GM19438 (cell line): Measurements from ENCODE around the gene IRF2BP2.
"Not testable (repeated sequence)": the region's sequence is repeated elsewhere in the genome, so short reads cannot be mapped to it uniquely, and the experiment has no call there.

Experiments
- ATAC-seq: cut with Tn5 transposase; IDR thresholded peaks from one replicate; pipeline ENCODE4 v1.9.1; 2021; ENCODE audit warnings: low read depth; ENCODE audit not compliant: unreplicated experiment

Gene IRF2BP2

GRCh38 chr1:234602334-234603220 is 7.4 kb downstream of the IRF2BP2 start:
- no peak for ATAC-seq

GRCh38 chr1:234601301-234602017 is 8.5 kb downstream of the IRF2BP2 start:
- ATAC-seq: no peak

- no peak for ATAC-seq
These were observed 9.3 kb downstream of the IRF2BP2 start for GRCh38 chr1:234600418-234601281.

DNA sequence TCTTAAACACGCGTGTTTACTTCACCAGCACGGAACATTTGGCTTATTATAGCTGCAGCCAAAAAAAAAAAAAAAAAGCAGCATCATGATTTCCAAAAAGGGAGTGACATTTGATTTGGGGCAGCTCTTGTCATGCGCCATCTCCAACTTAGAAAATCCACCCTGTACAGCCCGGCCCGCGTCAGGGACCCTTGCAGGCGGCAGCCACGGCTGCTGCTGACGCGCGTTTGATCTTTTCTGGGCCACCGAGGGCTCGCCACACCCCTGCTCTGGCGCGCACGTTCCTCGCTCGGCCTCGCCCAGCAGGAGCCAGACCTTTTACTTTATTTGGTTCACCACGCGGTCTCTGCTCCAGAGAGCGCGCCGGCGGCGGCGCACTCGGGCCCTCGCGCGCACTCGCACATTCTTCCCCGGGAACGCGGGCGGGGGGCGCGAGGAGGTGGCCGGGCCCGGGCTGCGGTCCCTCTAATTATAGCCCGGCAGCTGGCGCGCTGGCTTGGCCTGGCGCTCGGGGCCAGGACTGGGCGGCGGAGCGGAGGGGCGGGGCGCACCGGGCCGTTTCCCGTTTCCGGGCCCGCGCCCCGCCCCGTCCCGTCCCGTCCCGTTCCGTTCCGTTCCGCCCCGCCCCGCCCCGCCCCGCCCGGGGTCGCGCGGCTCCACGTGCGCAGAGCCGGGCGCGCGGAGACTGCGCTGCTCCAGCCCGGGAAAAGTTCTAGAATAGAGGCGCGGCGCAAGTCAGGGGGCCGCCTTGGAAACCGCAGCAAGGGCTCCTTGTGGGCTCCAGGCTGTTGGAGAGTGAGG is 10.2 kb downstream of the IRF2BP2 start:
- ATAC-seq: peak; percentile 64

- ATAC-seq: no peak
These were observed 10.9 kb downstream of the IRF2BP2 start for GRCh38 chr1:234598974-234599616.

- no peak for ATAC-seq
These were observed 12.1 kb downstream of the IRF2BP2 start for GRCh38 chr1:234597894-234598293.

- ATAC-seq: no peak
These were observed 14.1 kb downstream of the IRF2BP2 start for GRCh38 chr1:234595899-234596298.

GRCh38 chr1:234594575-234594974 is 15.4 kb downstream of the IRF2BP2 start:
- not testable (repeated sequence) for ATAC-seq

GRCh38 chr1:234593771-234594504 is 16.0 kb downstream of the IRF2BP2 start:
- no peak for ATAC-seq

DNA sequence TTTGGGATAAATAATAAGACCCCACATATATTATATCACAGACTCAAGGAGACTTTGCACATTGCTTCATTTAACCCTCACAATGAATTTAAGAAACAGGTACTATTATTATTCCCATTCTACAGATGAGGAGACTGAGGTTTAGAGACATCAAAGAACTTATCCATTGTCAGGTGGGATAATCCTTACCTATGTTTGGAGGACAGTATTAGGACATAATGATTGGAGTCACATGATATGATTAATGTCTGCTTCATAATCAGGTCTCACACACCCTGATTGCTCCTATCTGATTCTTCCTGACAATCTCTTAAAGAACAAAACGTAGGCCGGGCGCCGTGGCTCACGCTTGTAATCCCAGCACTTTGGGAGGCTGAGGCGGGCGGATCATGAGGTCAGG is 16.9 kb downstream of the IRF2BP2 start:
- no peak for ATAC-seq

GRCh38 chr1:234592240-234592639 is 17.7 kb downstream of the IRF2BP2 start:
- no peak for ATAC-seq

DNA sequence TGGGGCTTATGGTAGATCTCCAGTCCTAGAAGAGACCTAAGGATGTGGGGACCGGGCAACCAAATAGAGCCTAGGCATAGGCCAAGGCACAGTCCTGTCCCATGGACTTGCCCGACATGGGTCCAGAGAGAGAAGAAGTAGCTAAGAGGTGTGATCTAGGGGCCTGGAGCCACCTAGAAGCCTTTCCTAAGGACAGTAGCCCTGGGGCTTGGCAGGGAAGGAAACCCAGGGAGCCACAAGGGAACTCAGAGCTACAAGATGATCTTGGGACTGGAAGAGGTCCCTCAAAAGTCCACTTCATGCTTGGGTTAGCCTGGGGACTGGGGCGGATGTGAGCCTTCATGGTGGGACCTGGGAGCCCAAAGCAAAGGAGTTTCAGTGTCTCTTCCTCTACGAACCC is 18.8 kb downstream of the IRF2BP2 start:
- no peak for ATAC-seq

DNA sequence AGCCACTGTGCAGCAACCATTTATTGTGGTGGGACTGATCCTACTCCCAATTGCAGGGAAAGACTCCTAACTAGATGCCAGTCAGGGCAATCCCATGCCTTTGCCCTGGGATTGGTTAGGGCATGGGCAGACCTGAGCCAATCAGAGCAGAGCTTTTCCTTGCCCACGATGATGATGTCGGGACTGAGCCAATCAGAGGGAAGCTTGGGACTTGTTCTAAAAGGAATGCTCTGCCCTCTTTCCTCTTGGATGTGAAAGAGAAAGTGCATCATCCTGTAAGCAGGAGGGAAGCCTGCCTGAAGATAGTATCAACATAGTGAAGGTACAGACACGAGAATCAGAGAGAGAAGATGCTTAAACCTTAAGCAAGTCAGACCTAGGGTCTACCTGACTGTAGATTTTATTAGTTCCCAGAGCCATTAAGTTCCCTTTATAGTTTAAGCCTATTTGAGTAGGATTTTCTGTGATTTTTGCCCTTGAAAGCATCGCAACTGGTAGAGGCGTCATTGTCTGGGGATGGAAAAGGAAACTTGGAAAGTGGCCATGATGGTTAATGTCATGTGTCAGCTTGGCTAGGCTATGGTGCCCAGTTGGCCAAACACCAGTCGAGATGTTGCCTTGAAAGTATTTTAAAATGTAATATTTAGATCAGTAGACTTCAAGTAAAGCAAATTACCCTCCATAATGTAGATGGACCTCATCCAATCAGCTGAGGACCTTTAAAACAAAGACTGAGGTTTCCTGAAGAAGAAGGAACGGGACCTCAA is 19.9 kb downstream of the IRF2BP2 start:
- no peak for ATAC-seq

- no peak for ATAC-seq
These were observed 20.7 kb downstream of the IRF2BP2 start for GRCh38 chr1:234589064-234589800.

GRCh38 chr1:234588386-234588785 is 21.6 kb downstream of the IRF2BP2 start:
- ATAC-seq: no peak

- ATAC-seq: no peak
These were observed 23.0 kb downstream of the IRF2BP2 start for GRCh38 chr1:234586892-234587485.

- no peak for ATAC-seq
These were observed 23.7 kb downstream of the IRF2BP2 start for GRCh38 chr1:234586304-234586703.
